ENCODE measurements around the gene EPHA3.

Gene EPHA3

DNA sequence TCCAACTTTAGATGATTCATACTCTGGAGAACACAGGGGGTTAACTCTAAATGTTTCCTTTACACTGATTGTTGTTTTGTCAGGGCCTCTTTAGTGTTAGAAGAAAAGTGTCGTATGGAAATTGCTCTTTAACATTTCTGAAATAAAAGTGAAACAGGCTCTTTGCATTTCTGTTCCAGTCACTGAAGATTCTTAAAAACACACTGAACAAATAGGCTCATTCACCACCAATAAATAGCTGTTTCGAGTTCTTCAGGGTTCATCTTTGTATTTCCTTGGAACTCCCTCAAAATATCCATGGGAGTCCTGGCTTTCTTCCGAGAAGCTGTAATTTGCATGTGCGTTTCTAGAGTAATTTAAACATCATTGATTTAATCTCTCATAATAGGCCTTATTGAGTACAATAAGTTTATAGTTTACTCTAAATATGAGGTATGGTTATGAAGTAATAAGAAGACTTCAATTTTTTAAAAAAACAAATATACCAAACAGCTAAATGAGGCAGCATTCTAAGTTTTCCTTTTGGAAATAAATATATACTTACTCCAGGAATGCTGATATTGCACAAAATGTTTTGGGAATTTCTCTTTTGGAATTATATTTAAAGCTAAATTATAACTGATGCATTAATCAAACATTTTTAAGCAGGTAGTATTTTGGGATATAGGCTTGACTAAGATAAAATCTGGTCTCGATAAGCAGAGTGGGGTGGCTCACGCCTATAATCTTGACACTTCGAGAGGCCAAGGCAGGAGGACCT, 327.4 kb downstream of the EPHA3 start:
- no peak overlapping the region for H3K18ac ChIP-seq (ENCODE audit: low read depth in 1 of 2, low read length in 2 of 2)
- H2AFZ ChIP-seq (ENCODE audit: low read depth, low read length) = no peak overlapping the region
- H2AK5ac ChIP-seq (ENCODE audit: low read length, severe bottlenecking) = no peak overlapping the region
- H3K14ac ChIP-seq (ENCODE audit: low read length in 2 of 2) = no peak overlapping the region
- no peak overlapping the region for H3K27ac ChIP-seq (ENCODE audit: low read length, poor library complexity, severe bottlenecking)
- WGBS = 89% methylated on average over 5 of the region's 7 CpGs
- H2BK15ac ChIP-seq (ENCODE audit: low read depth, poor library complexity, severe bottlenecking) = no peak overlapping the region
- no peak overlapping the region for H4K8ac ChIP-seq (ENCODE audit: low read length)
- peak; percentile 0 for DNase-seq
- H3K4me1 ChIP-seq (ENCODE audit: control insufficient read depth, insufficient read depth, low read depth, low read length) = no peaks in the 10 kb centered on the region
- no peak overlapping the region for H3K23ac ChIP-seq (ENCODE audit: low read length in 2 of 2)
- H3K79me1 ChIP-seq (replicated peaks; ENCODE audit: low read length, poor library complexity, severe bottlenecking) = no peaks in the 10 kb centered on the region
- no peaks in the 10 kb centered on the region for H3K27me3 ChIP-seq (ENCODE audit: control insufficient read depth in 1 of 2, insufficient read depth in 1 of 2, low read length in 2 of 2)
- no peak overlapping the region for H2BK12ac ChIP-seq (ENCODE audit: low read length in 2 of 2)
- no peak overlapping the region for H3K4me3 ChIP-seq (ENCODE audit: insufficient read depth in 1 of 2, low read depth in 1 of 2, low read length in 2 of 2)
- H3K4me2 ChIP-seq (ENCODE audit: low read length, poor library complexity, severe bottlenecking) = no peak overlapping the region
- no peak overlapping the region for H3K9ac ChIP-seq (ENCODE audit: low read length)
- H3K9me3 ChIP-seq (ENCODE audit: control insufficient read depth, low read length) = no peaks in the 10 kb centered on the region
- H3K36me3 ChIP-seq (ENCODE audit: control insufficient read depth in 1 of 2, insufficient read depth in 2 of 2, low read depth in 1 of 2, low read length in 2 of 2) = no peaks in the 10 kb centered on the region
- H3K4ac ChIP-seq (ENCODE audit: low read depth in 1 of 2, low read length in 2 of 2) = no peak overlapping the region
- H2BK5ac ChIP-seq (ENCODE audit: low read depth, low read length, poor library complexity, severe bottlenecking) = no peak overlapping the region
- no peak overlapping the region for H2BK120ac ChIP-seq (ENCODE audit: low read depth, low read length)
- no peak overlapping the region for H4K91ac ChIP-seq (ENCODE audit: low read length)

DNA sequence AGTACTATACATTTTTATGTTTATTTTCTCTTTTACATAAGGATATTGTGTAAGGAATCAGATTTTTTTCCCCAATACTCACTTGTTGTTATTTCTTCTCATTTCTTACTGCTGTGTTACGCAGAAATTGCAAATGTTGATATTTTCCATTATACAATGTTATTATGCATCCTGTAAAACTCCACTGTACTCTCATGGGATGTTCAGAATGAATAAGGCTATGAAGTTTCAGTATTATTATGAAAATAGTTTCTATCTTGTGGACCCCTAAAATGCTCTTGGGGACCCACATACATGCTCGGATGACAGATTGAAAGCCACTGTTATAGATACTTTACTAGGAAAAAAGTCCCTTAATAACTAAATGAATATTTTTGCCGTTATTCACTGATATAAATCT, 329.4 kb downstream of the EPHA3 start:
- H3K18ac ChIP-seq (ENCODE audit: low read depth in 1 of 2, low read length in 2 of 2) = no peak overlapping the region
- H3K4me3 ChIP-seq (ENCODE audit: insufficient read depth in 1 of 2, low read depth in 1 of 2, low read length in 2 of 2) = no peak overlapping the region
- no peak overlapping the region for H4K8ac ChIP-seq (ENCODE audit: low read length)
- H2BK120ac ChIP-seq (ENCODE audit: low read depth, low read length) = no peak overlapping the region
- H2BK12ac ChIP-seq (ENCODE audit: low read length in 2 of 2) = no peak overlapping the region
- no peaks in the 10 kb centered on the region for H3K27me3 ChIP-seq (ENCODE audit: control insufficient read depth in 1 of 2, insufficient read depth in 1 of 2, low read length in 2 of 2)
- no peak overlapping the region for H3K27ac ChIP-seq (ENCODE audit: low read length, poor library complexity, severe bottlenecking)
- no peak overlapping the region for H3K9ac ChIP-seq (ENCODE audit: low read length)
- no peaks in the 10 kb centered on the region for H3K9me3 ChIP-seq (ENCODE audit: control insufficient read depth, low read length)
- H2AK5ac ChIP-seq (ENCODE audit: low read length, severe bottlenecking) = no peak overlapping the region
- no peaks in the 10 kb centered on the region for H3K4me1 ChIP-seq (ENCODE audit: control insufficient read depth, insufficient read depth, low read depth, low read length)
- H4K91ac ChIP-seq (ENCODE audit: low read length) = no peak overlapping the region
- H3K79me1 ChIP-seq (replicated peaks; ENCODE audit: low read length, poor library complexity, severe bottlenecking) = no peaks in the 10 kb centered on the region
- no peak overlapping the region for H2BK5ac ChIP-seq (ENCODE audit: low read depth, low read length, poor library complexity, severe bottlenecking)
- no peak overlapping the region for H3K14ac ChIP-seq (ENCODE audit: low read length in 2 of 2)
- H3K23ac ChIP-seq (ENCODE audit: low read length in 2 of 2) = no peak overlapping the region
- DNase-seq = no peak
- WGBS = no CpG with 5 or more reads among the region's 3 CpGs
- H3K4ac ChIP-seq (ENCODE audit: low read depth in 1 of 2, low read length in 2 of 2) = no peak overlapping the region
- H2BK15ac ChIP-seq (ENCODE audit: low read depth, poor library complexity, severe bottlenecking) = no peak overlapping the region
- no peak overlapping the region for H3K4me2 ChIP-seq (ENCODE audit: low read length, poor library complexity, severe bottlenecking)
- H3K36me3 ChIP-seq (ENCODE audit: control insufficient read depth in 1 of 2, insufficient read depth in 2 of 2, low read depth in 1 of 2, low read length in 2 of 2) = no peaks in the 10 kb centered on the region
- H2AFZ ChIP-seq (ENCODE audit: low read depth, low read length) = no peak overlapping the region

DNA sequence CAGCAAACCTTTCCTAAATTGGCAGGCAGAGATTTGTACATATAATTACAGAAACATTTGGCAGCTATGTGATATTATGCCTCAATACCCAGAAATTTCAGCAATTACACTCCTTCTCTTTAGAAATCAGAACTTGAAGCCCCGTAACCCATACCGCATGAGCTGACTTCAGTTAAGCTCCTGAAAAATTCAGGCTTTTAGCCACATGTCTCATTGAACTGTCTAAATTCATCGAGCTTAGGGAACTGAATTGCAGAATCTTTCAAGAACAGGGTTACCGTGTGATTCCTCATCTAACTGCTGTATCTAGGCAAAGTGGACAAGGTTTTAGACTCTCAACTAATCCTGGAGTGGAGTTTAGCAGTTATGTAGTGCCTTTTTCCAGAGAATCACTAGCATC, 333.0 kb downstream of the EPHA3 start:
- Histone ChIP-seq H3K4ac (ENCODE audit: low read depth in 1 of 2, low read length in 2 of 2) (no peak overlapping the region), H3K4me3 (ENCODE audit: insufficient read depth in 1 of 2, low read depth in 1 of 2, low read length in 2 of 2) (no peak overlapping the region), H2BK12ac (ENCODE audit: low read length in 2 of 2) (no peak overlapping the region), H4K8ac (ENCODE audit: low read length) (no peak overlapping the region), H3K27ac (ENCODE audit: low read length, poor library complexity, severe bottlenecking) (no peak overlapping the region), H3K36me3 (ENCODE audit: control insufficient read depth in 1 of 2, insufficient read depth in 2 of 2, low read depth in 1 of 2, low read length in 2 of 2) (no peaks in the 10 kb centered on the region), H3K23ac (ENCODE audit: low read length in 2 of 2) (no peak overlapping the region), H3K27me3 (ENCODE audit: control insufficient read depth in 1 of 2, insufficient read depth in 1 of 2, low read length in 2 of 2) (no peaks in the 10 kb centered on the region), H2BK5ac (ENCODE audit: low read depth, low read length, poor library complexity, severe bottlenecking) (no peak overlapping the region), H2BK15ac (ENCODE audit: low read depth, poor library complexity, severe bottlenecking) (no peak overlapping the region), H3K14ac (ENCODE audit: low read length in 2 of 2) (no peak overlapping the region), H3K9me3 (ENCODE audit: control insufficient read depth, low read length) (no peaks in the 10 kb centered on the region), H2BK120ac (ENCODE audit: low read depth, low read length) (no peak overlapping the region), H2AFZ (ENCODE audit: low read depth, low read length) (no peak overlapping the region), H3K4me1 (ENCODE audit: control insufficient read depth, insufficient read depth, low read depth, low read length) (no peaks in the 10 kb centered on the region), H3K18ac (ENCODE audit: low read depth in 1 of 2, low read length in 2 of 2) (no peak overlapping the region), H3K4me2 (ENCODE audit: low read length, poor library complexity, severe bottlenecking) (no peak overlapping the region), H4K91ac (ENCODE audit: low read length) (no peak overlapping the region), H3K9ac (ENCODE audit: low read length) (no peak overlapping the region), H2AK5ac (ENCODE audit: low read length, severe bottlenecking) (no peak overlapping the region), H3K79me1 (replicated peaks; ENCODE audit: low read length, poor library complexity, severe bottlenecking) (no peaks in the 10 kb centered on the region)
- no peak for DNase-seq
- WGBS = 100% methylated on average over 4 of the region's 4 CpGs

DNA sequence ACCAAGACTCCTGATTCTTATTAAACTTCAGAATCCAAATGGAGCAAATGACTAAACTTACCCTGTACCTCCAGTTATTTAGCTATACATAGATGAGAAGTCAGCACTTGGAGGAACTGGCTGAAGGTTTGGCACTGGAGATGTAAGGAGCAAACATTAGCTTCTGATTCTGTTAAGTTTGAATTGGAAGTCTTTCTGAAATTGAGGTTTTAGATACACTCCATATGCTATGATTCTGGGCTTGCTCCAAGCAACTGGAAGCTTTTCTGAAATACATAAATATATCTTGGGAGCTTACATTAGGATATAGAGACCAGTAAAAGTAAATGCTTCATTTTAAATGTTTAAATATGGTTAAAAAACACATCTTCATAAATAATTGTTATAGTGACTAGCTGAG, 333.7 kb downstream of the EPHA3 start:
- Histone ChIP-seq H2BK5ac (ENCODE audit: low read depth, low read length, poor library complexity, severe bottlenecking) (no peak overlapping the region), H2BK12ac (ENCODE audit: low read length in 2 of 2) (no peak overlapping the region), H3K14ac (ENCODE audit: low read length in 2 of 2) (no peak overlapping the region), H3K18ac (ENCODE audit: low read depth in 1 of 2, low read length in 2 of 2) (no peak overlapping the region), H3K36me3 (ENCODE audit: control insufficient read depth in 1 of 2, insufficient read depth in 2 of 2, low read depth in 1 of 2, low read length in 2 of 2) (no peaks in the 10 kb centered on the region), H2BK15ac (ENCODE audit: low read depth, poor library complexity, severe bottlenecking) (no peak overlapping the region), H3K27ac (ENCODE audit: low read length, poor library complexity, severe bottlenecking) (no peak overlapping the region), H4K8ac (ENCODE audit: low read length) (no peak overlapping the region), H3K23ac (ENCODE audit: low read length in 2 of 2) (no peak overlapping the region), H3K4me2 (ENCODE audit: low read length, poor library complexity, severe bottlenecking) (no peak overlapping the region), H2AFZ (ENCODE audit: low read depth, low read length) (no peak overlapping the region), H3K4me1 (ENCODE audit: control insufficient read depth, insufficient read depth, low read depth, low read length) (no peaks in the 10 kb centered on the region), H3K9me3 (ENCODE audit: control insufficient read depth, low read length) (no peaks in the 10 kb centered on the region), H3K27me3 (ENCODE audit: control insufficient read depth in 1 of 2, insufficient read depth in 1 of 2, low read length in 2 of 2) (no peaks in the 10 kb centered on the region), H3K4me3 (ENCODE audit: insufficient read depth in 1 of 2, low read depth in 1 of 2, low read length in 2 of 2) (no peak overlapping the region), H2BK120ac (ENCODE audit: low read depth, low read length) (no peak overlapping the region), H4K91ac (ENCODE audit: low read length) (no peak overlapping the region), H3K9ac (ENCODE audit: low read length) (no peak overlapping the region), H3K79me1 (replicated peaks; ENCODE audit: low read length, poor library complexity, severe bottlenecking) (no peaks in the 10 kb centered on the region), H2AK5ac (ENCODE audit: low read length, severe bottlenecking) (no peak overlapping the region), H3K4ac (ENCODE audit: low read depth in 1 of 2, low read length in 2 of 2) (no peak overlapping the region)
- DNase-seq = no peak

All from mesenchymal stem cell (in vitro differentiated cells and primary cell).